K562 (cell line): ENCODE results near the gene RDH16. TPM values are rescaled to one million over a fixed set of nuclear protein-coding genes. Genes with fewer than 3 reads are reported as not detected.

Experiments
- ATAC-seq: fragments of 200-7000 bp; cut with Tn5 transposase; 3 replicates; pipeline ENCODE4 v1.9.1; 2020; ENCODE audit warnings: moderate library complexity
- BruUV-seq: library from RNA; stranded (reverse); fragments of 400-500 nt; replicated peaks from 2 replicates; lab custom pipeline; 2021; lab: Mats Ljungman, UMichigan
- CTCF ChIA-PET: fragments of 300-600 bp; formaldehyde crosslinking; extraction: SDS; loops from one replicate; lab custom pipeline; 2021; ENCODE audit warnings: low intra/inter-chr PET ratio; lab: Yijun Ruan, JAX
- POLR2A ChIA-PET: fragments of 300-600, 350-650 bp; sonication (Branson Sonifier 250); formaldehyde crosslinking; extraction: SDS; loops from one replicate; lab custom pipeline; 2021; ENCODE audit warnings: antibody characterized with exemption, inconsistent platforms; lab: Yijun Ruan, JAX
- DNase-seq, 4 experiments: peaks; one replicate each; pipeline versions ENCODE4 v3.0.0 to v3.0.0-alpha.2; 2011 to 2018; ENCODE audit warnings: low spot score in 3 of 4, mixed read lengths in 3 of 4; ENCODE audit errors: extremely low read depth in 1 of 4
- FAIRE-seq: peaks from 2 replicates; lab custom pipeline; 2011; peaks lifted over from hg19 to GRCh38; lab: Jason Lieb, UNC
- H2AFZ ChIP-seq: 2 replicates; pipeline ENCODE4 v1.6.0; 2011; ENCODE audit warnings: low read depth, low read length, control low read depth, inconsistent platforms
- H3K27ac ChIP-seq: fragments of 200-600 bp; 3 replicates; pipeline ENCODE4 v1.8.0; 2011; ENCODE audit warnings: low read depth, mild to moderate bottlenecking, control low read depth, inconsistent platforms, low read length, moderate library complexity, mixed read lengths; ENCODE audit errors: extremely low read depth
- H3K27me3 ChIP-seq, 2 experiments: fragments of 300-600 bp in 1 of 2; 2 replicates in 1 of 2; 3 replicates in 1 of 2; pipeline versions ENCODE4 v1.6.0 to v1.8.0; 2011; ENCODE audit warnings: inconsistent platforms in 2 of 2, low read length in 2 of 2, mild to moderate bottlenecking in 1 of 2, mixed read lengths in 1 of 2, moderate library complexity in 1 of 2; ENCODE audit not compliant: control insufficient read depth in 2 of 2, insufficient read depth in 2 of 2
- H3K36me3 ChIP-seq: fragments of 300-600 bp; 3 replicates; pipeline ENCODE4 v1.8.0; 2011; ENCODE audit warnings: mild to moderate bottlenecking, low read length, inconsistent platforms; ENCODE audit not compliant: control insufficient read depth, insufficient read depth
- H3K4me1 ChIP-seq, 2 experiments: fragments of 200-600 bp in 1 of 2; replicated peaks in 1 of 2; 2 replicates in 1 of 2; 3 replicates in 1 of 2; pipeline versions ENCODE4 v1.5.1 to v1.8.0; 2011; ENCODE audit warnings: inconsistent platforms in 2 of 2, low read length in 2 of 2, mild to moderate bottlenecking in 1 of 2, mixed read lengths in 1 of 2, moderate library complexity in 1 of 2; ENCODE audit not compliant: control insufficient read depth in 2 of 2, insufficient read depth in 2 of 2
- H3K4me2 ChIP-seq: 2 replicates; pipeline ENCODE4 v1.6.1; 2011; ENCODE audit warnings: low read length, control low read depth, inconsistent platforms, mixed read lengths; ENCODE audit not compliant: insufficient read depth
- H3K4me3 ChIP-seq: fragments of 200-600 bp; sonication (generic), shearing (Covaris generic); 2 replicates; pipeline ENCODE4 v1.5.1; 2016; ENCODE audit warnings: control low read depth, inconsistent platforms
- H3K79me2 ChIP-seq: fragments of 200-600 bp; 3 replicates; pipeline ENCODE4 v1.8.0; 2011; ENCODE audit warnings: low read length, inconsistent platforms; ENCODE audit not compliant: control insufficient read depth, insufficient read depth
- H3K9ac ChIP-seq, 2 experiments: 2 replicates each; pipeline versions ENCODE4 v1.6.0 to v1.6.1; 2011; ENCODE audit warnings: low read depth in 2 of 2, low read length in 2 of 2, control low read depth in 1 of 2, inconsistent platforms in 1 of 2, mild to moderate bottlenecking in 1 of 2, mixed read lengths in 1 of 2; ENCODE audit not compliant: insufficient read depth in 1 of 2
- H3K9me1 ChIP-seq: one replicate; pipeline ENCODE4 v1.6.0; 2011; ENCODE audit warnings: inconsistent platforms, mild to moderate bottlenecking, low read length, moderate library complexity; ENCODE audit not compliant: control insufficient read depth, insufficient read depth
- H3K9me3 ChIP-seq: replicated peaks from 2 replicates; pipeline ENCODE4 v1.5.1; 2011; ENCODE audit warnings: low read depth, low read length, inconsistent platforms; ENCODE audit not compliant: control insufficient read depth, insufficient read depth
- H4K20me1 ChIP-seq: replicated peaks from 2 replicates; pipeline ENCODE4 v1.6.1; 2011; ENCODE audit warnings: low read length, inconsistent platforms, mixed read lengths; ENCODE audit not compliant: control insufficient read depth, insufficient read depth
- CBFA2T3 ChIP-seq: fragments of 450-650 bp; IDR thresholded peaks from 2 replicates; pipeline ENCODE4 v1.6.1; 2017
- CTCF ChIP-seq, 3 experiments: IDR thresholded peaks in 2 of 3; conservative IDR thresholded peaks in 1 of 3; 2 replicates each; pipeline ENCODE4 v1.5.1; 2011 to 2012; ENCODE audit warnings: low read length in 3 of 3, mild to moderate bottlenecking in 3 of 3, control low read depth in 2 of 3, improper control_type of control experiment in 1 of 3, inconsistent platforms in 1 of 3, low read depth in 1 of 3, mixed read lengths in 1 of 3, moderate library complexity in 1 of 3; ENCODE audit not compliant: insufficient read depth in 2 of 3
- POLR2G ChIP-seq: fragments of 200-400 bp; formaldehyde crosslinking; IDR thresholded peaks from 2 replicates; pipeline ENCODE4 v1.6.1; 2017; ENCODE audit warnings: low read depth, mild to moderate bottlenecking, antibody characterized with exemption, low read length, moderate library complexity
- RAD21 ChIP-seq, 2 experiments: fragments of 250-450 bp in 1 of 2; fragments of 450-650 bp in 1 of 2; sonication (Bioruptor Pico) in 1 of 2; formaldehyde crosslinking in 1 of 2; IDR thresholded peaks in 1 of 2; conservative IDR thresholded peaks in 1 of 2; 2 replicates each; pipeline versions ENCODE4 v1.4.0 to v1.8.0; 2020 to 2022; ENCODE audit warnings: mild to moderate bottlenecking in 2 of 2, moderate library complexity in 1 of 2
- REST ChIP-seq, 2 experiments: fragments of 450-650 bp; formaldehyde crosslinking in 1 of 2; IDR thresholded peaks; 2 replicates each; pipeline versions ENCODE4 v1.4.0 to v1.6.1; 2014 to 2020; ENCODE audit warnings: mild to moderate bottlenecking in 2 of 2, borderline replicate concordance in 1 of 2, low read depth in 1 of 2
- WGBS: fragments of 100-300 bp; shearing (Covaris generic); methylation state at CpG from one replicate; pipeline ENCODE4 v1.1.6; 2016; ENCODE audit warnings: low coverage, mixed read lengths; ENCODE audit not compliant: insufficient coverage; ENCODE audit errors: missing lambda C conversion rate; 5-methylcytosine and 5-hydroxymethylcytosine counted together
- in situ Hi-C: fragments of 300-500 bp; cut with MboI; formaldehyde crosslinking; loops from 4 replicates; pipeline ENCODE4 v1.15.0; 2018; ENCODE audit warnings: inconsistent platforms, mixed read lengths
- intact Hi-C: fragments of 100-400 bp; cut with micrococcal nuclease; formaldehyde crosslinking; loops from 2 replicates; pipeline ENCODE4 v1.14.2; 2022
- polyA plus RNA-seq, 8 experiments: library from polyadenylated mRNA; depleted of rRNA in 4 of 8; stranded (reverse) in 5 of 8; unstranded in 3 of 8; fragments of >200 nt; fragmentation: Nextera tagmentation in 2 of 8; fragmentation: Illumina TruSeq in 1 of 8; extraction: Ambion mirVana in 2 of 8; extraction: Trizol in 1 of 8; gene quantifications; 2 replicates each; pipeline versions ENCODE4 v1.2.1 to v1.2.3, GENCODE V29; 2011 to 2014; ENCODE audit warnings: inconsistent platforms in 1 of 8, missing spikeins in 1 of 8
- total RNA-seq, 7 experiments: library from RNA; depleted of rRNA in 6 of 7; stranded (reverse); fragments of >200 nt in 6 of 7; fragmentation: Illumina TruSeq in 2 of 7; extraction: Trizol in 2 of 7; gene quantifications; 2 replicates each; pipeline versions ENCODE4 v1.2.1 to v1.2.3, GENCODE V29; 2011 to 2021; ENCODE audit warnings: low replicate concordance in 1 of 7

The RDH16 gene
- total and polyA plus RNA-seq, 9 of the 15 experiments (the other 6 are each of a cell fraction or from before 2014, with no cell fraction given) = 0.11 to 0.52 (median 0.22) TPM; not detected in 1

DNA sequence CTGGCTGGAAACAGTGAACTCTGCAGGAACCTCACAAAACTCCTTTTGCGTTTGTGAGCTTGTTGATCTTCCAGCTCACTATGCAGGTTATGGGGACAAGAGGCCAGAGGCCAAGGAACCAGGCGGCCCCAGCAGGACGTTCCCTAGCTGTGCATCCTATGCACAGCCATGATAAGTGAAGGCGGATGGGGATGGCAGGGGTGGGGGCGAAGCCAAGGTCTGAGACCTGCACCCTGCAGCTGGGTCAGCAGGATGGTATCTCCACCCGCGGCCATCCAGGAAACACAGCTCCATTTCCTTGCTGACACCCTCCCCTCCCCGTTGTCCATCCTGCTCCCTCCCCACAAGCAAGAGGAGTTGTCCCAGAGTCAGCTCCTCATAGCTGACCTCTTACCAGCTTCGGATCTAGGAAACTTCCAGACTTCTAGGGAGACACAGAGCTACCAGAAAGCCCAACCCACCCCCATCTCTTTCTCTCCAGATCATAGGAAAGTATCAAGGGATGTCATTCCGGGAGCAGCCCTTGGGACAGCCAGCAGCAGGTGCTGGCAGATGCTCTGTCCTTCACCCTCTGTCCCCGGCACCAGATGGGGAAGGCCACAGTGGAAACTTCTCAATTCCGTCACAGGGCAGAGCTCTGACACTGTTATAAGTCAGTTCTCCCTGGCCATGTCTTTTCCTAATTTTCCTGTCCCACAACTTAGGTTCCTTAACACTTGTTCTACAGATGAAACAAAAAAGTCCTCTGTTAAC lies 39.6 kb upstream of the RDH16 start:
- FAIRE-seq = peak; percentile 26
- peak in 2 of 3 experiments; percentile 2 to 19; a peak in 1 of 6 replicates for TF ChIP-seq CTCF (IDR thresholded peaks at IDR 0.05 in 2 of 3, conservative IDR thresholded peaks at IDR 0.05 in 1 of 3; ENCODE audit: insufficient read depth in 2 of 3, low read depth in 1 of 3, low read length in 3 of 3)
- TF ChIP-seq RAD21 (CRISPR knock-in tag; conservative IDR thresholded peaks at IDR 0.05 in 1 of 2, IDR thresholded peaks at IDR 0.05 in 1 of 2) = peak in 1 of 2 experiments; percentile 28; a peak in 2 of 4 replicates
- no peak for TF ChIP-seq POLR2G
- peak; percentile 23; the same call in 1 of the 2 replicates for TF ChIP-seq CBFA2T3
- TF ChIP-seq REST (IDR thresholded peaks at IDR 0.05; ENCODE audit: borderline replicate concordance) = peak; percentile 22; the same call in 1 of the 2 replicates
- TF ChIP-seq REST (CRISPR knock-in tag; IDR thresholded peaks at IDR 0.05; ENCODE audit: low read depth) = no peak
- TF ChIP-seq, all 486 proteins: peak for 4
- H3K9ac ChIP-seq = peak overlapping the region in 1 of 2 experiments; percentile 62; a peak in 1 of 4 replicates
- no peak overlapping the region for H3K4me3 ChIP-seq
- no peak overlapping the region for H2AFZ ChIP-seq
- H3K27me3 ChIP-seq = no peaks in the 10 kb centered on the region
- H3K4me2 ChIP-seq = no peak overlapping the region
- no TSS peak for BruUV-seq
- no peaks in the 10 kb centered on the region for H3K9me1 ChIP-seq
- in situ Hi-C loops = no loop called here
- peaks cover 28% of the 10 kb centered on the region for H3K79me2 ChIP-seq
- WGBS = 47% methylated on average over 9 of the region's 12 CpGs
- POLR2A ChIA-PET = interaction anchor here (0.6 to 1.0 kb wide), 4 partner anchors 12 to 193 kb away, joined by 3 read pairs; no protein-coding TSS in a partner anchor
- CTCF ChIA-PET = interaction anchor here (0.6 kb wide), 1 partner anchor 239 kb away, joined by 4 read pairs; no protein-coding TSS in a partner anchor
- peak in 2 of 4 experiments; percentile 13 to 44 for DNase-seq
- no peaks in the 10 kb centered on the region; the same call in 1 of the 2 replicates for H4K20me1 ChIP-seq
- peaks cover 33% of the 10 kb centered on the region; the same call in 2 of the 3 replicates for H3K36me3 ChIP-seq
- H3K27ac ChIP-seq = no peak overlapping the region
- ATAC-seq = peak; percentile 11; the same call in 2 of the 3 replicates
- H3K4me1 ChIP-seq = peaks cover 19 to 34% of the 10 kb centered on the region in 2 experiments
- no peaks in the 10 kb centered on the region for H3K9me3 ChIP-seq
- intact Hi-C loops = no loop called here
